Left lobe of liver (tissue), 2 donors: ENCODE measurements around the gene KCTD2. TPM values are rescaled to one million over a fixed set of nuclear protein-coding genes. Genes with fewer than 3 reads are reported as not detected.
"Not testable (repeated sequence)": the region's sequence is repeated elsewhere in the genome, so short reads cannot be mapped to it uniquely, and the experiment has no call there.

Source experiments
- ATAC-seq: fragments of 200-7000 bp; cut with Tn5 transposase; one replicate; pipeline ENCODE4 v1.9.1; 2020; ENCODE audit warnings: mild to moderate bottlenecking, moderate library complexity
- DNase-seq: peaks from one replicate; pipeline ENCODE4 v3.0.0-alpha.2; 2020; ENCODE audit warnings: low spot score
- total RNA-seq: library from RNA; stranded (reverse); gene quantifications from one replicate; pipeline ENCODE4 v1.2.1, GENCODE V29; 2021
- donor health status: DM: no; HTN: no; CAD: no; lungs with moderate emphysema.
- donor health status: DM: no; HTN: yes; CAD: no.

KCTD2 gene, protein sequence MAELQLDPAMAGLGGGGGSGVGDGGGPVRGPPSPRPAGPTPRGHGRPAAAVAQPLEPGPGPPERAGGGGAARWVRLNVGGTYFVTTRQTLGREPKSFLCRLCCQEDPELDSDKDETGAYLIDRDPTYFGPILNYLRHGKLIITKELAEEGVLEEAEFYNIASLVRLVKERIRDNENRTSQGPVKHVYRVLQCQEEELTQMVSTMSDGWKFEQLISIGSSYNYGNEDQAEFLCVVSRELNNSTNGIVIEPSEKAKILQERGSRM
- total RNA-seq, result 7.0 TPM

- DNase-seq (peak; percentile 96), ATAC-seq (peak; percentile 98)
Measured at GRCh38 chr17:75046407-75047289, at the start of gene KCTD2, which contains the start of gene ATP5PD. Gene KCTD2, plus strand, starts transcription at chr17:75047225. Its CDS starts 26 bp downstream, at chr17:75047251. Gene ATP5PD, minus strand, starts transcription at chr17:75046969. Its CDS starts 4,319 bp downstream, at chr17:75042650.

GRCh38 chr17:74998783-74999182 is 48.2 kb upstream of the KCTD2 start:
- DNase-seq (no peak), ATAC-seq (peak; percentile 14)

DNA sequence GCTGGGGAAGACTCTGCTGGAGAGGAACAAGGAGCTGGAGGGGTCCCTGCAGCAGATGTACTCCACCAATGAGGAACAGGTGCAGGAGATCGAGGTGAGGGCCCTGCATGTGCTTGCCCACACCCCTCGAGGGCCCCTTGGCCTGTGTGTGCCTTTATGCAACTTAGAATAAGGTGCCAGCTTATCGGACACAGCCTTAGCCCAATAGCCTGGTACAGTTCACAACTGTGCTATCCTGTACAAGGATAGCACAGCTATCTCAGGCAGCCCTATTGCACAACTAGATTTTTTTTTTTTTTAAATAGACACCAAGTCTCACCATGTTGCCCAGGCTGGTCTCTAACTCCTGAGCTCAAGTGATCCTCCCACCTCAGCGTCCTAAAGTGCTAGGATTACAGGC is 47.5 kb upstream of the KCTD2 start:
- ATAC-seq (no peak), DNase-seq (no peak)

DNA sequence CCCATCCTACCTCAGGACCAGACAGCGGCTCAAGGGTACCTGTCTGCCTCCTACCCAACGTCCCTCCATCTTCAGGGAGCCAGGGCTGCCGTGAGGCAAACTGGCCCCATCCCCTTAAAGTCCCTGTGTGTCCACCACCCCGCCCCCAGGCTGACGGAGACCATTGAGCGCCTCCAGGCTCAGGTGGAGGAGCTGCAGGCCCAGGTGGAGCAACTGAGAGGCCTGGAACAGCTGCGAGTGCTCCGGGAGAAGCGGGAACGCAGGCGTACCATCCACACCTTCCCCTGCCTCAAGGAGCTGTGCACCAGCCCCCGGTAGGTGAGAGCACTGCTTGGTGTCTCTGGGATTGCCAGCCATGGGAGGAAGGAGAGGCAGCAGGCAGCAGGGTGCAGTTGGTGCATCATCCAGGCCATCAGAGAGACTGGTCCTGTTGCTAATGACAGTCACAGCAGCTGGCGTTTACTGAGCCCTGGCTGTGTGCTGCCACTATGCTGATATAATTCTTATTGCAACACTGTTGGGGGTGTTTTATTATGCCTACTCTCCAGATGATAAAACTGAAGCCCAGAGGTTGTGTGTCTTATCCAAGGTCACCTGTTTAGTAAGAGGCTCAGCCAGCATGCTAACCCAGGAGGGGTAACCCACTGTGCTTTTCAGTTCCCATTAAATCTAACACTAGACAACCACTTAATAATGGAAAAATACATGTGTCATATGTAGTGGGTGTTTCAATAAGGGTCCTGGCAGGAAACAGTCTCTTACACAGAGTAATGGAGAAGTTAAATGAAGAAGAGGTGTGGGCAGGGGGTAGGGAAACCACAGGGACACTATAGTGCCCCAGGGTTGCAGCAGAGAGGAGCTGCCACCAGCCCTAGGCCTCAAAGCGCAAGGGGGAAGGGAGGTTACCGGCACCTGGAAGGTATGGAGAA is 44.8 kb upstream of the KCTD2 start:
- no peak for DNase-seq
- no peak for ATAC-seq

DNA sequence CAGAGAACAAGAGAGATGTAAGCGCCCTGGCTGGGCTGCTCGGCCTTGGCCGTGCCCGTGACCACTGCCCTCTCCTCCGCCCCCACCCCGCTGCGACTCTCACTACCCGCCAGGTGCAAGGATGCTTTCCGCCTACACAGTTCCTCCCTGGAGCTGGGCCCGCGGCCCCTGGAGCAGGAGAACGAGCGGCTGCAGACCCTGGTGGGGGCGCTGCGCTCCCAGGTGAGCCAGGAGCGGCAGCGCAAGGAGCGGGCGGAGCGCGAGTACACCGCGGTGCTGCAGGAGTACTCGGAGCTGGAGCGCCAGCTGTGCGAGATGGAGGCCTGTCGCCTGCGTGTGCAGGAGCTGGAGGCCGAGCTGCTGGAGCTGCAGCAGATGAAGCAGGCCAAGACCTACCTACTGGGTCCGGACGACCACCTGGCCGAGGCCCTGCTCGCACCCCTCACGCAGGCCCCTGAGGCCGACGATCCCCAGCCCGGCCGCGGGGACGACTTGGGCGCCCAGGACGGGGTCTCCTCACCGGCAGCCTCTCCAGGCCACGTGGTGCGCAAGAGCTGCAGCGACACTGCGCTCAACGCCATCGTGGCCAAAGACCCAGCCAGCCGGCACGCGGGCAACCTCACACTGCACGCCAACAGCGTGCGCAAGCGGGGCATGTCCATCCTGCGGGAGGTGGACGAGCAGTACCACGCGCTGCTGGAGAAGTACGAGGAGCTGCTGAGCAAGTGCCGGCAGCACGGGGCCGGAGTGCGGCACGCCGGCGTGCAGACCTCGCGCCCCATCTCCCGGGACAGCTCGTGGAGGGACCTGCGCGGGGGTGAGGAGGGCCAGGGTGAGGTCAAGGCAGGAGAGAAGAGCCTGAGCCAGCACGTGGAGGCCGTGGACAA is 43.7 kb upstream of the KCTD2 start:
- no peak for ATAC-seq
- no peak for DNase-seq

DNA sequence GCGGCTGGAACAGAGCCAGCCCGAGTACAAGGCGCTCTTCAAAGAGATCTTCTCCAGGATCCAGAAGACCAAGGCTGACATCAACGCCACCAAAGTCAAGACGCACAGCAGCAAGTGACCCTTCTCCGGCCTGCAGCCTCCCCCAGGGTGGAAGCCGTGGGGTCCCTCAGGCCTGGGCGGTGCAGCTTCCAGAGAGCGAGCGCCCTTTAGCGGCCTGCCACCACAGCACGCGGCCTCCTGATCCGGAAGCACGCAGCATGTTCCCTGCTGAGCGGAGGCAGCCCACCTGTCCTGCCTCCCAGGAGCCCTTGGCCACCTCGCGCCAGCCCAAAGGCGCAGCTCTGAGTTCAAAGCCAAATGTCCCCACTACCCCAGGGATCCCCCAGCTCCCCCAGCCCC is 43.1 kb upstream of the KCTD2 start:
- DNase-seq (no peak), ATAC-seq (no peak)

- DNase-seq, result no peak
- no peak for ATAC-seq
Measured at GRCh38 chr17:75004371-75004770, 42.7 kb upstream of the KCTD2 start.

DNA sequence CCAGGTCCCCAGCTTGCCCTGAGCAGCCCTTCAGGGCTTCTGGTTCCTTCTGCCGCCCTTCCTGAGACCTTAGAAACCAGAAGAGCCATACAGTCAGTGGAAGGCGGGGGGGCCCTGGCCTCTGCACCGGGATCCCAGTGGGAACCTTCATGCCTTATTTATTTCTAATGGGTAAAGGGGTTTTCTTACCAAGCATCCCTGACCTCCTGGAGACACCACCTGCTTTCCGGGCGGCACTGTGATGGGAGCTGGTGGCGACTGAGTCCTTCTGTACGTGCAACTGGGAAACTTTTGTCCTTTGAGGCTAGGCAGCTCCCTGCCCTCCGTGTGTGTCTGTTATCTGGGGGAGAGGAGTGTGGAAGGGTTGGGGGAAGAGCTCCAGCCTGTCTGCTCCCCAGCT is 41.7 kb upstream of the KCTD2 start:
- no peak for ATAC-seq
- no peak for DNase-seq

- not testable (repeated sequence) for DNase-seq, ATAC-seq
Measured at GRCh38 chr17:75006084-75006483, 40.9 kb upstream of the KCTD2 start.

DNA sequence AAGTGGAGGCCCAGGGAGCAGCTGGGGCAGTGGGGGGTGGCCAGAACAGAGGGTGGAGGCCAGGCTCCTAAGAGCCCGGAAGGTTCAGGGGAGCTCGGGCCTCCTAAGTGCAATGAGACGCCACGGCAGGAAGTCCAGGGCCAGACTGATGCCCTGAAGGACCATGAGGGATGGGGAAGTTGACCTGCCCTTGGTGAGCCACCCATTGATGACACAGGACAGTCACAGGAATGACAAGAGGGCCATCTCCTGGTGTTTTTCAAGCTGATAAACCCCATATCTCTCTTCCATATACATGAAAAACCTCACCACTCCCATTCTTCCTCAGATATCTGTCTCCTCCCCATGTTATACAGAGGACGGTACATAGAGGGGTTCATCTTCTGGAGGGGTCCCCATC is 40.4 kb upstream of the KCTD2 start:
- no peak for DNase-seq
- peak; percentile 38 for ATAC-seq

DNA sequence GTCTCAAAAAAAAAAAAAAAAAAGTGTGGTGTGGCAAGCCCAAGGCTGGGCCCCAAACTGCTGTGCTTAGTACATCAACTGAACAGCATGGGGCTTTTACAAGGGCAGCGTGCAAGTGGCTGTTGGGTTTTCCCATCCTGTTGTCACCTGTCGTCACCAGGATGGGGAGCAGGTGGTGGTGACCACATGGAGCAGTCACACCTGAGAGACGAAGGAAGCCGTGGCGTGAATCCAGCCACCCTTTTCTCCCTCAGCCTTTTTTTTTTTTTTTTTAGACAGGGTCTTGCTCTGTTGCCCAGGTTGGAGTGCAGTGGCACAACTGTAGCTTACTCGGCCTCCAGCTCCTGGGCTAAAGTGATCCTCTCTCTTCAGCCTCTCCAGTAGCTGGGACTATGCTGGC is 38.7 kb upstream of the KCTD2 start:
- DNase-seq, result no peak
- no peak for ATAC-seq

- DNase-seq (no peak), ATAC-seq (no peak)
Measured at GRCh38 chr17:75009139-75009724, 37.8 kb upstream of the KCTD2 start.

- ATAC-seq (no peak), DNase-seq (no peak)
Measured at GRCh38 chr17:75010683-75011400, 36.2 kb upstream of the KCTD2 start.

DNA sequence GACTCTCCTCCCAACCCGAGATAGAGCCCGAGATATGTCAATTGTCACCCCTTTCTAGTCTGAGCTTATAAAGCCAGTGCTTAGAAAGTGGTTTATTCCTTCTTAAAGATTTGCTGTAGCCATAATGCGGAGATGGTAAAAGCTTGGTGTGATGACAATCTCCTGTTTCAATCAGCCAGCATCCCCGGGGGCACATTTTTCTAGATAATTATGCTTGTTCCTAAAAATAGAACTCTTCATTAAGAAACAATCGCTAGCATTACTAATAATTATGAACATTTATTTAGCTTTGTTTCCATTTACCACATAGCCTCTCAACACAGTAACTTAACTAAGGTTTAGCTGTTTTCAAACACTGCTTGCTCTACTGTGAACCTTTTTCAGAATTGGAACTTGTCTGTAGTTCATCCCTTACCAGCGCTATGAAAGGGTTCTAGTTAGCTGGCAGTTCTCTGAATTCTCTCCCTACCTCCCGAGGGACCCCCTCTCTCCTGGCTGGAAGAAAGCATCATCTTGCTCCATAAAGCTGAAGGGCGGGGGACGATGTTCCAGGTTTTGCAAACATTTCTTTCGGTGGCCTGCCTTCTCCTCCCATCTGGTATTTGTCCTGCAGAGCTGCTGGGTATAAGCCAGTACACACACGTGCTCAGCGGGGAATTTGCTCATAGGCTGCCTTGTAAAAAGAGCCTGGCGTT is 35.5 kb upstream of the KCTD2 start:
- DNase-seq (peak; percentile 74), ATAC-seq (peak; percentile 84)

DNA sequence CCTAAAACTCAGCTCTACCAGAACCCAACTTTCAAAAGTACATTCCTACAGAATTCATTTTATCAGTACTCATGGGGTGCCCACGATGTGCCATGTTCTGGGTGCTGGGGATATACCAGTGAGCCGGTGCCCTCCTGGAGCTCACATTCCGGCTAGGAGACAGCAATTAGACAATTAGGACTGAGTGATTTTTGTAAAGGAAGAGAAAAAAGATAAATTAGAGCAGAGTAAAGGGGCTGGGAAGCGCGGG is 35.0 kb upstream of the KCTD2 start:
- DNase-seq, result no peak

DNA sequence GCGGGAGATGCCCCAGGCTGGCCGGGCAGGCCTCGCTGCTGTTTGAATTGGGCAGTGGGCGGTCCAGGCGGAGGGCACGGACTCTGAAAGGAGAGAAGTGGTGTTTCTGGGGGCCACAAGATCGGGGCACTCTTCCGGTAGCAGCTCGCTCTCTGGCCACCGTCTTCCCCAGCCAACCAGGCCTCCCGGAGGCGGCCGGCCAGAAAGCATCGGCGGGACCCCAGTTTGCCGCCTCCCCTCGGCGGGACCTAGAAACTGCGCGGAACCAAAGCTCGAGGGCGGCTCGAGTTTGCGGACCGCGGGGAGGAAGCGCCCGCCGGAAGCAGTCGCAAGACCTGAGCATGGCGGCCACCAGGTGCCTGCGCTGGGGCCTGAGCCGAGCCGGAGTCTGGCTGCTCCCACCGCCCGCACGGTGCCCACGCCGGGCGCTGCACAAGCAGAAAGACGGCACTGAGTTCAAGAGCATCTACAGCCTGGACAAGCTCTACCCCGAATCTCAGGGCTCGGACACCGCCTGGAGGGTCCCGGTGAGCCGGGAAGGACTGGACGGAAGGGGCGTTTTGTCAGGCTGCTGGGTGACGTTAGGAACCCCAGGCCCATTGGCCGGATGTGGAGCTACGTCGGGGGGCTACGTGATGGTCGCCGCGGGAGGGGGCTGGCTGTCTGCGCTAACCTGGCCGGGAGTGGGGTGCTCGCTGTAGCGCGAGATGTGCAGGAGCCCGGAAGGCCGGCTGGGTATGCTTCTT is 34.5 kb upstream of the KCTD2 start, which contains the start of gene MRPL58:
MRPL58 (plus strand) TSS at position 325 of the 746 bp plus-strand sequence; CDS start at position 342, 17 bp downstream.
- DNase-seq, result peak; percentile 82
- ATAC-seq, result peak; percentile 96

More for the DNA sequence above, 35.0 kb upstream of the KCTD2 start:
- no peak for ATAC-seq

DNA sequence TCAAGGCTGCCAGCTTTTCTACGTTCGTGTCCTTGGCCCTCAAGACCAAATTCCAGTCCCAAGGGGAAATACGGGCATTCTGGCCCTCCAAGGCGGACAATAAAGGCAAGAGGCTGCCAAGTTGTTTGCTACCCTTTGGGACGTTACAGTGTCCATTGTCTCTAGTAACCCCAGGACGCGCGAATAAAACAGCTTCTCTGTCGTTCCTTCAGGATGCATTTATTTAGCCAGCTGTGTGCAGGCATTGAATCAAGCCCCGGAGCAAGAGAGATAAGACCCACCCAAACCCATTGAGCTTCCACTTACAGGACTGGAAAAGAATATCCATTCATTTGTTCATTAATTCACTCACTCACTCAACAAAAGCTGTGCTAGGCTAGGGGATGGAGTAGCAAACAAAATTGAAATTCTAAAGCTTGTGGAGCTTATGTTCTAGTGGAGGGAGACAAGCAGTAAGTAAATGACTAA is 33.9 kb upstream of the KCTD2 start:
- ATAC-seq, result no peak
- DNase-seq, result no peak

GRCh38 chr17:75019146-75019545 is 27.9 kb upstream of the KCTD2 start:
- ATAC-seq (no peak), DNase-seq (no peak)
